ENCODE data around the gene CBX8. TPM values are rescaled to one million over a fixed set of nuclear protein-coding genes. Genes with fewer than 3 reads are reported as not detected.

The CBX8 gene
- total and polyA plus RNA-seq, 2 of the 8 experiments (the other 6 are each of a cell fraction or from before 2014, with no cell fraction given): 0.09 to 2.1 TPM

DNA sequence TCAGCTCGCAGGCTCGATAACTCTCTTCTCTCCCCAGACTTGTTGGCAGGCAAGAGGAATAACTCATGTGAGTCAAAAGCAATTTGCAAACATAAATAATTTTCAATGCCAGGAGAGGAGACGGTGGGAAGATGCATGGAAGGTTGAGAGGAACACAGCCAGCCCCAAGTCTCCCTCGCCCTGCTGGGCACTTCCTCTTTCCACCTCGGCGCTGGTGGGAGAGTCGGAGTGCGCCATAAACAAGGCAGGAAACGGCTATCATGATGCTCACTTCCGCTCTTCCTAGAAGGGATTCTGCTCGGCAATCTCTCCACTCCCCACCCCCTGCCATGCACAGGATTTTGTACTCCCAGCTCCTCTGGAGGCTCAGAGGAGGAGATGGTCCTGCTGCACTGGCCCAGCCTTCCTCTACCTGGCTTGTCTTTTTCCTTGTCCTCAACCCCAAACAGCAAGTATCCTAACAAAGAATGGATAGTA lies 29.4 kb upstream of the CBX8 start:
- POLR2A ChIA-PET (ENCODE audit: partially characterized antibody): interaction anchor here (0.9 to 15.2 kb wide), 2 partner anchors 10 to 16 kb away, joined by 4 to 374 read pairs; no protein-coding TSS in a partner anchor
- no peak overlapping the region for H4K91ac ChIP-seq (replicated peaks; ENCODE audit: insufficient read length, low read length)
- FAIRE-seq (no peak), DNase-seq (ENCODE audit: low read depth in 1 of 2, low spot score in 2 of 2) (no peak)
- H3K4me3 ChIP-seq (ENCODE audit: extremely low read depth in 1 of 4, insufficient read depth in 2 of 4, low read depth in 3 of 4, low read length in 4 of 4): no peak overlapping the region
- H3K36me3 ChIP-seq (ENCODE audit: control insufficient read depth in 2 of 4, insufficient read depth in 4 of 4, low read length in 3 of 4): no peaks in the 10 kb centered on the region; a peak in 1 of 8 replicates
- no peak overlapping the region for H3K4ac ChIP-seq (replicated peaks; ENCODE audit: insufficient read length, low read depth, low read length)
- no peak overlapping the region for H3K18ac ChIP-seq (ENCODE audit: extremely low read depth, low read length)
- no peak overlapping the region; a peak in 1 of 4 replicates for H3K4me2 ChIP-seq (ENCODE audit: insufficient read depth in 1 of 2, low read depth in 2 of 2, low read length in 2 of 2)
- H2BK15ac ChIP-seq (ENCODE audit: low read length): no peak overlapping the region
- no peaks in the 10 kb centered on the region; the same call in 1 of the 2 replicates for H3K23me2 ChIP-seq (ENCODE audit: low read depth, low read length)
- H3K79me2 ChIP-seq (ENCODE audit: control insufficient read depth in 1 of 2, insufficient read depth in 2 of 2, low read length in 2 of 2): no peaks in the 10 kb centered on the region
- no peak overlapping the region for H2BK20ac ChIP-seq (ENCODE audit: low read length)
- H2AK5ac ChIP-seq (ENCODE audit: low read depth, low read length): no peak overlapping the region
- H4K5ac ChIP-seq (ENCODE audit: insufficient read length, low read depth, low read length): no peak overlapping the region
- H3K56ac ChIP-seq (replicated peaks; ENCODE audit: insufficient read length, low read depth, low read length): no peak overlapping the region
- no peak overlapping the region for H2BK120ac ChIP-seq (replicated peaks; ENCODE audit: low read depth, low read length)
- no peaks in the 10 kb centered on the region; a peak in 1 of 4 replicates for H3K9me3 ChIP-seq (ENCODE audit: insufficient read depth in 2 of 2, low read depth in 1 of 2, low read length in 1 of 2)
- H3K9ac ChIP-seq (replicated peaks in 1 of 4; ENCODE audit: extremely low read depth in 1 of 4, low read depth in 3 of 4, low read length in 3 of 4): no peak overlapping the region
- no peak overlapping the region for H2BK12ac ChIP-seq (ENCODE audit: low read depth, low read length)
- H3K23ac ChIP-seq (ENCODE audit: insufficient read length): no peak overlapping the region
- no peak overlapping the region for H3K14ac ChIP-seq (ENCODE audit: insufficient read length)
- H2BK5ac ChIP-seq (ENCODE audit: low read depth, low read length): no peak overlapping the region
- H3K4me1 ChIP-seq (replicated peaks in 1 of 4; ENCODE audit: control insufficient read depth in 3 of 4, insufficient read depth in 4 of 4, low read length in 3 of 4): peaks cover 0 to 16% (median 2%) of the 10 kb centered on the region in 4 experiments; a peak in 4 of 7 replicates
- H3K27me3 ChIP-seq (replicated peaks in 1 of 4; ENCODE audit: control insufficient read depth in 3 of 4, extremely low read depth in 1 of 4, insufficient read depth in 3 of 4, low read length in 3 of 4): peaks cover 20 to 75% (median 57%) of the 10 kb centered on the region in 4 experiments
- CTCF ChIA-PET (ENCODE audit: partially characterized antibody): interaction anchor here (0.8 to 24.7 kb wide), 10 partner anchors 8 to 168 kb away, joined by 3 to 576 read pairs (median 7); partner anchors contain the start of gene CBX8
- WGBS, 2 experiments (ENCODE audit: extremely low coverage in 1 of 2, insufficient coverage in 1 of 2, insufficient read length in 1 of 2, insufficient replicate concordance in 2 of 2, low coverage in 1 of 2, low lambda C conversion rate in 2 of 2, missing lambda C conversion rate in 1 of 2): 78% methylated on average over 11 of the region's 11 CpGs; no CpG with 5 or more reads in 1 of the 2 experiments
- H4K20me1 ChIP-seq (replicated peaks in 1 of 2; ENCODE audit: control insufficient read depth in 1 of 2, insufficient read depth in 2 of 2, low read length in 2 of 2): peaks cover 0 to 5% of the 10 kb centered on the region in 2 experiments
- no peak overlapping the region for H2AFZ ChIP-seq (ENCODE audit: low read length)
- H3K27ac ChIP-seq (ENCODE audit: low read depth, low read length): no peak overlapping the region
- no peaks in the 10 kb centered on the region for H3K79me1 ChIP-seq (ENCODE audit: low read depth, low read length)
- H4K8ac ChIP-seq (ENCODE audit: extremely low read depth, insufficient read depth, low read length): no peak overlapping the region
- no peak for TF ChIP-seq SP2 (IDR thresholded peaks at IDR 0.05; ENCODE audit: low read length)
- no peak for TF ChIP-seq GTF2F1 (IDR thresholded peaks at IDR 0.05; ENCODE audit: borderline replicate concordance, low read depth, low read length)
- TF ChIP-seq, protein P1, sequence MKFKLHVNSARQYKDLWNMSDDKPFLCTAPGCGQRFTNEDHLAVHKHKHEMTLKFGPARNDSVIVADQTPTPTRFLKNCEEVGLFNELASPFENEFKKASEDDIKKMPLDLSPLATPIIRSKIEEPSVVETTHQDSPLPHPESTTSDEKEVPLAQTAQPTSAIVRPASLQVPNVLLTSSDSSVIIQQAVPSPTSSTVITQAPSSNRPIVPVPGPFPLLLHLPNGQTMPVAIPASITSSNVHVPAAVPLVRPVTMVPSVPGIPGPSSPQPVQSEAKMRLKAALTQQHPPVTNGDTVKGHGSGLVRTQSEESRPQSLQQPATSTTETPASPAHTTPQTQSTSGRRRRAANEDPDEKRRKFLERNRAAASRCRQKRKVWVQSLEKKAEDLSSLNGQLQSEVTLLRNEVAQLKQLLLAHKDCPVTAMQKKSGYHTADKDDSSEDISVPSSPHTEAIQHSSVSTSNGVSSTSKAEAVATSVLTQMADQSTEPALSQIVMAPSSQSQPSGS (IDR thresholded peaks at IDR 0.05; ENCODE audit: low read length): no peak
- TF ChIP-seq TBP (IDR thresholded peaks at IDR 0.05; ENCODE audit: low read depth, low read length): no peak
- TF ChIP-seq CHD1 (IDR thresholded peaks at IDR 0.05; ENCODE audit: low read depth, low read length): no peak
- TF ChIP-seq NRF1 (IDR thresholded peaks at IDR 0.05; ENCODE audit: low read depth, low read length): no peak
- TF ChIP-seq EGR1 (IDR thresholded peaks at IDR 0.05; ENCODE audit: borderline replicate concordance, low read depth, low read length): no peak
- no peak for TF ChIP-seq TAF1 (IDR thresholded peaks at IDR 0.05; ENCODE audit: low read depth, low read length)
- TF ChIP-seq POLR2A (IDR thresholded peaks at IDR 0.05; ENCODE audit: control extremely low read depth in 1 of 2, low read depth in 2 of 2, low read length in 2 of 2): no peak
- TF ChIP-seq CBX5 (IDR thresholded peaks at IDR 0.05; ENCODE audit: low read depth, low read length): no peak
- TF ChIP-seq RNF2 (IDR thresholded peaks at IDR 0.05; ENCODE audit: borderline replicate concordance, low read depth, low read length, missing control alignments, poor library complexity, severe bottlenecking): no peak
- no peak for TF ChIP-seq TCF12 (IDR thresholded peaks at IDR 0.05; ENCODE audit: low read depth, low read length)

All from H1 (cell line).